Stimulated activated CD8-positive, alpha-beta memory T cell treated with anti-CD3 and anti-CD28 coated beads, Interleukin-15, amount 100 ng/mL, for 4 hours (primary cell): Measurements from ENCODE around the gene USHBP1.
"Not testable (repeated sequence)": the region's sequence is repeated elsewhere in the genome, so short reads cannot be mapped to it uniquely, and the experiment has no call there.

Experiments
- DNase-seq, 2 donors: peaks; one replicate each; pipeline ENCODE4 v3.0.0-alpha.2; 2020; ENCODE audit warnings: low read depth in 2 of 2

USHBP1 gene

GRCh38 chr19:17296273-17296672, 31.7 kb upstream of the USHBP1 start:
- DNase-seq: no peak

- DNase-seq: not testable (repeated sequence)
These were observed 31.0 kb upstream of the USHBP1 start for GRCh38 chr19:17295551-17295950.

GRCh38 chr19:17294051-17294891, 29.7 kb upstream of the USHBP1 start:
- no peak for DNase-seq

- no peak for DNase-seq
These were observed 29.1 kb upstream of the USHBP1 start for GRCh38 chr19:17293605-17294004.

GRCh38 chr19:17292301-17293074, 27.9 kb upstream of the USHBP1 start:
- DNase-seq: peak; percentile 49 to 54

GRCh38 chr19:17289489-17289888, 24.9 kb upstream of the USHBP1 start:
- no peak for DNase-seq

- no peak for DNase-seq
These were observed 22.2 kb upstream of the USHBP1 start for GRCh38 chr19:17286752-17287151.

- no peak for DNase-seq
These were observed 21.7 kb upstream of the USHBP1 start for GRCh38 chr19:17286263-17286662.

GRCh38 chr19:17285415-17286135, 21.0 kb upstream of the USHBP1 start:
- DNase-seq: no peak

GRCh38 chr19:17283504-17283996, 19.0 kb upstream of the USHBP1 start:
- DNase-seq: no peak

- DNase-seq: peak; percentile 46 to 56
These were observed 18.1 kb upstream of the USHBP1 start for GRCh38 chr19:17282488-17283125.

GRCh38 chr19:17281391-17282304, 17.1 kb upstream of the USHBP1 start, which contains the start of gene ANKLE1:
ANKLE1 (plus strand) TSS chr19:17281901; CDS start chr19:17281921, 20 bp downstream.
- no peak for DNase-seq

GRCh38 chr19:17279436-17279835, 14.9 kb upstream of the USHBP1 start:
- DNase-seq: no peak

- no peak for DNase-seq
These were observed 11.1 kb upstream of the USHBP1 start for GRCh38 chr19:17275441-17276175.

GRCh38 chr19:17274892-17275291, 10.3 kb upstream of the USHBP1 start:
- DNase-seq: not testable (repeated sequence)

GRCh38 chr19:17268754-17269153, 4.2 kb upstream of the USHBP1 start:
- no peak for DNase-seq

GRCh38 chr19:17266975-17267788, 2.6 kb upstream of the USHBP1 start, which contains the start of gene BABAM1:
BABAM1 (plus strand) TSS chr19:17267443; CDS start chr19:17268807, 1,364 bp downstream.
- DNase-seq: peak; percentile 78 to 94

GRCh38 chr19:17266589-17266974, 2.0 kb upstream of the USHBP1 start:
- DNase-seq: no peak

GRCh38 chr19:17266026-17266425, 1.5 kb upstream of the USHBP1 start:
- no peak for DNase-seq
